ENCODE results near the gene DYRK2. TPM values are rescaled to one million over a fixed set of nuclear protein-coding genes. Genes with fewer than 3 reads are reported as not detected.

The DYRK2 gene
- 10 to 100 TPM; 22.8 to 24.2 TPM for total RNA-seq

DNA sequence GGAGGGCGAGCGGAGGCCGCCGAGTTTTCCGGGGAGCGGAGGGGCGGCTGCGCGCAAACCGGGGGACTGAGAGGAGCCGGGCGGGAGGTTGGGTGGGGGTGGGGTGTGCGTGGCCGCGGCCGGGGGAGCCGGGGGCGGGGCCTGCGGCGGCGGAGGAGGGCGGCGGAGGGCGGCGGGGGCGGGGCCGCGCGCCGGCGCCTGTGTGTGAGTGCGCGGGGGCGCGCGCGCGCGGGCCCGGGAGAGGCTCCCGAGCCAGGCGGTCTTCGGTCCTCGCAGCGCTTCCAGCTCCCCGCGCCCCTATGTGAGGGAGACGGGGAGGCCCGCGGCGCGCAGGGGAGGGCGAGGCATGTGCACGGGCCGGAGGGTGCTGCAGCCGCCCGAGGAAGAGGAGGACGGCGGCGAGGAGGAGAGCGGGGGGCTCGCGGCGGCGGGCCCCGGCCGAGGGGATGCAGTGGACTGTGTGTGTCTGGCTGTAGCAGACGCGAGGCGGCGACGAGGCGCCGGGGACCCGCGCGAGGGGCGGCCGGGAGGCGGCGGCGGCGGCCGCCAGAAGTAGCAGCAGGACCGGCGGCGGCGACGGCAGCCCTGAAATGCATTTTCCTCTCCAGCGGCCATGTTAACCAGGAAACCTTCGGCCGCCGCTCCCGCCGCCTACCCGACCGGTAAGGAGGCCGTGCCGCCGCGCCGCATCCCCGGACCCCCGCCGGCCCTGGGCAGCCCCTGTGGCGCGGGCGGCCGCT, at the start of gene DYRK2:
TSS of gene DYRK2 (plus strand) at position 225 of the 740 bp plus-strand sequence. CDS start at position 614, 389 bp downstream.
- peak within 1 kb of the TSS; percentile 79 for H3K27ac Mint-ChIP-seq
- ChIA-PET CTCF (interaction anchor here (0.8 to 3.7 kb wide), 7 partner anchors 10 to 294 kb away, joined by 3 to 19 read pairs (median 4); no protein-coding TSS in a partner anchor), POLR2A (interaction anchor here (0.6 to 2.8 kb wide), 3 partner anchors 328 to 1347 kb away, joined by 3 to 10 read pairs (median 3); partner anchors contain the start of genes CAND1 and HELB)
- peaks cover 14% of the 10 kb centered on the region for H3K36me3 Mint-ChIP-seq
- DNase-seq: peak; percentile 75
- no peaks in the 10 kb centered on the region for H3K9me3 Mint-ChIP-seq
- intact Hi-C loops (cut with micrococcal nuclease): loop anchor here (1.0 to 5.0 kb wide), 2 partner anchors 56 to 380 kb away; no protein-coding TSS in a partner anchor
- H3K27me3 Mint-ChIP-seq: no peaks in the 10 kb centered on the region
- H3K4me3 Mint-ChIP-seq: peak within 1 kb of the TSS; percentile 85
- peaks cover 45% of the 10 kb centered on the region for H3K4me1 Mint-ChIP-seq (ENCODE audit: low read depth)

DNA sequence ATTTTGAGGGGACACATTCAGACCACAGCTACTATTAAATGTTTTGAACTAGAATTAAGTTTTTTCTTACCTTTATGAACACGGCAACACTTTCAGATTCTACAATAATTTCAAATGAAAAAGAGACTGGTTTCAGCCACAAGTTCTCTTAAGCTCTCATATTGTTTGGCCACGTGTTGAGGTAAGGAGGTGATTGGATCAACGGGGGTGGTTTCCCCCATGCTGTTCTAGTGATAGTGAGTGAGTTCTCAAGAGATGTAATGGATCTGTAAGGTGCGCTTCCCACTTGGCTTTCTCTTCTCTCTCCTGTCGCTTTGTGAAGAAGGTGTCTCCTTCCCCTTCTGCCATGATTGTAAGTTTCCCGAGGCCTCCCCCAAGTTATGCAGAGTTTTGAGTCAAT, 48.9 kb upstream of the DYRK2 start:
- Mint-ChIP-seq H3K4me3 (no peak overlapping the region), H3K36me3 (peaks cover 3% of the 10 kb centered on the region), H3K9me3 (peaks cover 10% of the 10 kb centered on the region), H3K4me1 (ENCODE audit: low read depth) (peaks cover 2% of the 10 kb centered on the region), H3K27me3 (no peaks in the 10 kb centered on the region), H3K27ac (no peak overlapping the region)
- POLR2A ChIA-PET: no interaction called here
- intact Hi-C loops (cut with micrococcal nuclease): no loop called here
- no peak for DNase-seq
- CTCF ChIA-PET: no interaction called here

DNA sequence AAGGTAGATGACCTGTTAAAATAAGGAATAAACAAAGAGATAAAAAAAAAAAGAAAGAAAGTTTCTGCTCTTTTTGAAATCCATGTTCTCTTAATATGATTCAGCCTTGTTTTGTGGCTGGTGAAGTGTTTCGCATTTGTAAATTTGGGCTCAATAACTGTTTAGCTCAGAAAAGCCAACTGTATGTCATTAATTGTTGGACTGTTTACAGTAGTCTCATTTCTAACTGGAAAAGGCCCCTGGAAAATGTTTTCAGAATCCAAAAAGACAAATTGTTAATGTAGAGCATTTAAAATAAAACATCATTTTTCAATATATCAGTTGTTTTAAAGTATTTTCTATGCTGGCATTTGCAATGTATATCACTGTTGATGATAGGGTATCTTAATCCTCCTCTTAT, 47.4 kb upstream of the DYRK2 start:
- ChIA-PET CTCF (no interaction called here), POLR2A (no interaction called here)
- peaks cover 3% of the 10 kb centered on the region for H3K36me3 Mint-ChIP-seq
- no peak for DNase-seq
- H3K4me1 Mint-ChIP-seq (ENCODE audit: low read depth): no peaks in the 10 kb centered on the region
- intact Hi-C loops (cut with micrococcal nuclease): no loop called here
- no peak overlapping the region for H3K27ac Mint-ChIP-seq
- peaks cover 10% of the 10 kb centered on the region for H3K9me3 Mint-ChIP-seq
- no peaks in the 10 kb centered on the region for H3K27me3 Mint-ChIP-seq
- no peak overlapping the region for H3K4me3 Mint-ChIP-seq

DNA sequence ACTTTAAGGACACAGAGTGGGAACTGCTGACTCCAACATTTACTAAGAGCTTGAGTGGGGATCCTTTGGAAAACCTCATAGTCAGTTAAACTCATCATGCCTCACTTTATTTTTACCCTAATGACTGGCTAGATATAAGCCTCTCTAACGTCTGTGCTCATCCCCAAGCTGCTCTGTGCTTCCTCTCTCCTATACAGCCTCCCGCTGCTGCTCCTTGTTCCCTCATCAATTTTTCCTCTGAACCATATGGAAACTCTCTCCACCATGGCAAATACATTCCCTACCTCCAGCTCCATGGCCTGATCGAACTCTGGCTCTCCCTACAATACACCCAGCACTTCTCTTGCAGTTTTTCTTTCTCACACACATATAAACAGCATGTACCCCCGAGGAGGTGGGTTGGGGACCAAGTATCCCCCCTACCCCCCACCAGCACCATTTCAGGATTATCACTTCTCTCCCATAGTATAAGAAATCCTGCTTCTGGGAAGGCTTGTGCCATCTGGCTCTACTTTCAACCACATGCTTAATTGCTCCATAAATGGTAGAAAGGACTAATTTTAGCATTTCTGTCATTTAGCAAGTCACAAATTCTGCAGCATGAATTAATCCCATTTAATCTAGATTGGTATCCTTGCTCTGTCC, 39.2 kb upstream of the DYRK2 start:
- intact Hi-C loops (cut with micrococcal nuclease): no loop called here
- H3K27ac Mint-ChIP-seq: no peak overlapping the region
- ChIA-PET POLR2A (no interaction called here), CTCF (interaction anchor here (1.9 kb wide), 1 partner anchor 253 kb away, joined by 5 read pairs; no protein-coding TSS in a partner anchor)
- no peak for DNase-seq
- no peak overlapping the region for H3K4me3 Mint-ChIP-seq
- no peaks in the 10 kb centered on the region for H3K4me1 Mint-ChIP-seq (ENCODE audit: low read depth)
- no peaks in the 10 kb centered on the region for H3K9me3 Mint-ChIP-seq
- no peaks in the 10 kb centered on the region for H3K36me3 Mint-ChIP-seq
- no peaks in the 10 kb centered on the region for H3K27me3 Mint-ChIP-seq

DNA sequence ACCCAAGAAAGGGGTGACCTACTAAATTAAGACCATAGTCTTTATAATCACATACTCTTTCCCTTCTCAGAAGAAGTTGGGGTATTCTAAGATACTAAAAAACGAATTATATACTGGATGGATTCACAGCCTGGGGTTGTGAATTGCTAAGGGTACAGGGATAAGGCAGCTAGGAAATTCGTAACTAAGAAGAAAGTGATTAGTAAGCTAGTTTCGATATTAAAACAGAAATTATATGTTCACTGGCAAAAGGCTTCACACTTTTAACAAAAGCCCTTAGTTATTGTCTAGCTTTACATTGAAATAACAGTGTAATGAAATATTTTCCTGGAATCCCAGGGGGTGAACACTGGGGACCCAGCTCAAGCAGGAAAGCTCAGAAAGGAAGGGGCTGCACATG, 35.5 kb upstream of the DYRK2 start:
- Mint-ChIP-seq H3K4me3 (no peak overlapping the region), H3K9me3 (no peaks in the 10 kb centered on the region), H3K36me3 (no peaks in the 10 kb centered on the region), H3K4me1 (ENCODE audit: low read depth) (peaks cover 5% of the 10 kb centered on the region), H3K27me3 (no peaks in the 10 kb centered on the region), H3K27ac (no peak overlapping the region)
- ChIA-PET CTCF (no interaction called here), POLR2A (no interaction called here)
- intact Hi-C loops (cut with micrococcal nuclease): no loop called here
- no peak for DNase-seq

DNA sequence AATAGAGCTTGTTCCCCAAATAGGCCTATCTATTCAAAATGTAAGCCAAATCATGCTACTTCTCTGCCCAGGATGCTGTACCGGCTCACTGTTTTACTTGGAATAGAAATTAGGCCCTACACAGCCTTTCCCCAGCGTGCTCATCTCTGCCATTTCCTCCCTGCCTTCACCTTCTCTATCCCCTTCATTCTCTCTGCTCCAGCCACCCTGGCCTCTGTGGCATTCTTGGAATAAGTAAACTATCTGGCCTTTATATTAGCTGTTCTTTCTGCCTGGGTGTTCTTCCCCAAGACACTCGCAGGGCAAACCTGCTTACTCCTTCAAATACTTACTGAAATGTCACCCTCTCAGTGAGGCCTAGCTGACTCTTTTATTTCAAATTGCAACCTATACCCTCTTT, 30.9 kb upstream of the DYRK2 start:
- DNase-seq: no peak
- ChIA-PET POLR2A (no interaction called here), CTCF (no interaction called here)
- no peak overlapping the region for H3K27ac Mint-ChIP-seq
- intact Hi-C loops (cut with micrococcal nuclease): no loop called here
- H3K4me3 Mint-ChIP-seq: no peak overlapping the region
- H3K9me3 Mint-ChIP-seq: no peaks in the 10 kb centered on the region
- H3K36me3 Mint-ChIP-seq: no peaks in the 10 kb centered on the region
- peaks cover 6% of the 10 kb centered on the region for H3K4me1 Mint-ChIP-seq (ENCODE audit: low read depth)
- H3K27me3 Mint-ChIP-seq: no peaks in the 10 kb centered on the region

DNA sequence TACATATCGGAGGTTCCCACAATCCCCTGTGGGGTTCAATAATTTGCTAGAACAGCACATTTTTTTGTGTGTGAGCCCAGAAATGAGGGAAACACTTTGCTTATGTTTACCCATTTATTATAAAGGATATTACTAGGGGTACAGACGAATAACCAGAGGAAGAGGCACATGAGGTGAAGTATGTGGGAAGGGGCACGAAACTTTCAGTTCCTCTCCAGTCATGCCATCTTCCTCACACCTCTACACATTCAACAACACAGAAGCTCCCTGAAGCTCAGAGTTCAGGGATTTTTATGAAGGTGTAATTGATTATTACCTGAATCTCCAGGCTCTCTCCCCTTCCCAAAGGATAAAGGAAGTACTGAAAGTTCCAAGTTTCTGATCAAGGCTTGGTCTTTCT, 30.2 kb upstream of the DYRK2 start:
- no peaks in the 10 kb centered on the region for H3K36me3 Mint-ChIP-seq
- intact Hi-C loops (cut with micrococcal nuclease): no loop called here
- ChIA-PET POLR2A (no interaction called here), CTCF (no interaction called here)
- no peak overlapping the region for H3K27ac Mint-ChIP-seq
- H3K9me3 Mint-ChIP-seq: no peaks in the 10 kb centered on the region
- H3K4me1 Mint-ChIP-seq (ENCODE audit: low read depth): peaks cover 6% of the 10 kb centered on the region
- H3K27me3 Mint-ChIP-seq: no peaks in the 10 kb centered on the region
- no peak overlapping the region for H3K4me3 Mint-ChIP-seq
- DNase-seq: no peak

DNA sequence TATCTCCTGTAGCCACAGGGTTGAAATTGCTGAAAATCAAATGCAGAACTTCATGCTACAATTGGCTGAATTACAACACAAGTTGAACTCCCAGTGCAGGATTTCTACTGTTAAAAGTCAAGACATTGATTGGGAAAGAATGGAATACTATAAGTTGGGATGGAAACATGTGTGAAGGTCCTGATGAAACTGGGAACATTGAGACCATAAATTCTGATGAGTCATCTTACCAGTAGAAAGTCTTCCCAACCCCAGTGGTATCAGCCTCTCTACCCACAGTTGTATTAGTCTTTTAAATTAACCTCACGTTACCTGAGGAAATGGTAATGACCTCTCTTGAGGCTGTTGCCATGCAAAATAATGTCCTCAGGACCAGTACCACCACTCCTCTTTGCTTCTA, 27.4 kb upstream of the DYRK2 start:
- H3K9me3 Mint-ChIP-seq: no peaks in the 10 kb centered on the region
- intact Hi-C loops (cut with micrococcal nuclease): no loop called here
- peaks cover 6% of the 10 kb centered on the region for H3K4me1 Mint-ChIP-seq (ENCODE audit: low read depth)
- no peaks in the 10 kb centered on the region for H3K36me3 Mint-ChIP-seq
- no peaks in the 10 kb centered on the region for H3K27me3 Mint-ChIP-seq
- H3K27ac Mint-ChIP-seq: no peak overlapping the region
- no peak for DNase-seq
- POLR2A ChIA-PET: no interaction called here
- CTCF ChIA-PET: no interaction called here
- H3K4me3 Mint-ChIP-seq: no peak overlapping the region

DNA sequence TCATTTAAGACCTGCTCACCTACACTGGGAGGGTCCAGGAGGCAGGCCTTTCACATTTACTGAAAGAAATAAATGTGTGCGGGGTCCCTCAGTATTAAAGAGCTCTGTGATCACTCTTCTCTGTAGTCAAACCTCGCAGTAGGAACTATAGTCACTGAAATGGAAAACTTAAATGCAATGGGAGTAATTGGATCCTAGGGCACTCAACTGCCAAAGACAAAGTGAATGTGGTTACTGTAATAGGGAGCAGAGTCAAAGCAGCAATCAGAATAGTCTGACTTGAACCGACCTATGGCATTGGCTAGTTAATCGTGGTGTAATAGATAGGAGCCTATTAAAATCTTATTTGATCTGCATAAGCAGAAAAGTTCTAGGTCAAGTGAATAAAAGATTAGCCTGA, 26.6 kb upstream of the DYRK2 start:
- no peak for DNase-seq
- ChIA-PET POLR2A (no interaction called here), CTCF (no interaction called here)
- Mint-ChIP-seq H3K4me3 (no peak overlapping the region), H3K27ac (no peak overlapping the region), H3K36me3 (no peaks in the 10 kb centered on the region), H3K4me1 (ENCODE audit: low read depth) (peaks cover 6% of the 10 kb centered on the region), H3K27me3 (no peaks in the 10 kb centered on the region), H3K9me3 (no peaks in the 10 kb centered on the region)
- intact Hi-C loops (cut with micrococcal nuclease): no loop called here

DNA sequence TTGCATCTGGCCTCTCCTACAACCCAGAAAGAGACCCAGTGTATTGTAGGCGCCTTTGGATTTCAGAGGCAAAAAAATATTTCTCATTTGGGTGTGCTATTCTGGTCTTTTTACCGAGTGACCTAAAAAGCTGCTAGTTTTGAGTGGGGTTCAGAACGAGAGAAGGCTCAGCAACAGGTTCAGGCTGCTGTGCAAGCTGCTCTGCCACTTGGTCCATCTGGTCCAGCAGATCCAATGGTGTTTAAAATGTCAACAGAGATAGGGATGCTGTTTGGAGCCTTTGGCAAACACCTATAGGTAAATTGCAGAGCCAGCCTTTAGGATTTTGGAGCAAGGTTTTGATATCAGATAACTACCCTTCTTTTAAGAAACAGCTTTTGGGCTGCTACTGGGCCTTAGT, 25.3 kb upstream of the DYRK2 start:
- Mint-ChIP-seq H3K27ac (no peak overlapping the region), H3K27me3 (no peaks in the 10 kb centered on the region), H3K4me1 (ENCODE audit: low read depth) (peaks cover 5% of the 10 kb centered on the region), H3K36me3 (no peaks in the 10 kb centered on the region), H3K4me3 (no peak overlapping the region), H3K9me3 (no peaks in the 10 kb centered on the region)
- intact Hi-C loops (cut with micrococcal nuclease): no loop called here
- no peak for DNase-seq
- POLR2A ChIA-PET: no interaction called here
- CTCF ChIA-PET: no interaction called here

DNA sequence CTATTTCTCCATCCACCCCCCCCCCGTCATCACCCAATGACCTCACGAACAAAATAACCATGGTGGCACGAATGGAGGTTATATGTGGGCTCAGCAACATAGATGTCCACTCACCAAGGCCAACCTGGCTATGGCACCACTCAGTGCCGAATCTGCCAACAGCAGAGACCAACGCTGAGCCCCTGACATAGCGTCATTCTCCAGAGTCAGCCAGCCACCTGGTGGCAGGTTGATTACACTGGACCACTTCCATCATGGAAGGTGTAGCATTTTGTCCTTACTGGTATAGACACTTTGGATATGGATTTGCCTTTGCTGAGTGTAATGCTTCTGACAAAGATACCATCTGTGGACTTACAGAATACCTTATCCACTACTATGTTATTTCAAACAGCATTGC, 24.2 kb upstream of the DYRK2 start:
- Mint-ChIP-seq H3K4me3 (no peak overlapping the region), H3K36me3 (peaks cover 2% of the 10 kb centered on the region), H3K9me3 (peaks cover 4% of the 10 kb centered on the region), H3K27ac (no peak overlapping the region), H3K27me3 (no peaks in the 10 kb centered on the region), H3K4me1 (ENCODE audit: low read depth) (peaks cover 15% of the 10 kb centered on the region)
- ChIA-PET POLR2A (no interaction called here), CTCF (no interaction called here)
- intact Hi-C loops (cut with micrococcal nuclease): no loop called here
- DNase-seq: no peak

DNA sequence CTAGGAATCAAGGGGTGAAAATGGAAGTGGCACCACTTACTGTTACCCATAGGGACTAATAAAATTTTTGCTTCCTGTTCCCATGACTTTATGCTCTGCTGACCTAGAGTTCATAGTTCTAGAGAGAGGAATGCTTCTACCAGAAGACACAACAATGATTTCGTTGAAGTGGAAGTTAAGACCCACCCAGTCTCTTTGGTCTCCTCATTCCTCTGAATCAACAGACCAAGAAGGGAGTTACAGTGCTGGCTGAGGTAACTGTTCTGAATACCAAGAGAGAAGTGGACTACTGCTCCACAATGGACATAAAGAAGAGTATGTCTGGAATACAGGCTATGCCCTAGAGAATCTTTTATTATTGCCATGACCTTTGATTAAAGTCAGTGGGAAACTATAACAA, 23.5 kb upstream of the DYRK2 start:
- intact Hi-C loops (cut with micrococcal nuclease): no loop called here
- Mint-ChIP-seq H3K4me3 (no peak overlapping the region), H3K27me3 (no peaks in the 10 kb centered on the region), H3K27ac (no peak overlapping the region), H3K36me3 (peaks cover 2% of the 10 kb centered on the region), H3K9me3 (peaks cover 8% of the 10 kb centered on the region), H3K4me1 (ENCODE audit: low read depth) (peaks cover 21% of the 10 kb centered on the region)
- DNase-seq: no peak
- POLR2A ChIA-PET: no interaction called here
- CTCF ChIA-PET: interaction anchor here (1.3 kb wide), 1 partner anchor 11 kb away, joined by 3 read pairs; no protein-coding TSS in a partner anchor

DNA sequence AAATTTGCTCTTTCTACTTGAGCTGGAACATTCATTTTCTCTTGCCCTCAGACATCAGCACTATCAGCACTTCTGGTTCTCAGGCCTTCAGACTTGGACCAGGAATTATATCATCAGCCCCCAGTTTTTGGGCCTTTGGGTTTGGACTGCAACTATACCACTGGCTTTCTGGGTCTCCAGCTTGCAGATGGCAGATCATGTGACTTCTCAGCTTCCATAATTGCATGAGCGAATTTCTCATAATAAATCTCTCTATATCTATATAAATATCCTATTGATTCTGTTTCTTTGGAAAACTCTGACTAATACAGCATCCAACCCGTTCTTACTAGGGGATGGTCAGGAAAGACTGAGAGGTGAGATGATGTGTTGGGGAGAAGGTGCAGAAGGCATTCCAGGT, 22.4 kb upstream of the DYRK2 start:
- Mint-ChIP-seq H3K27ac (no peak overlapping the region), H3K36me3 (peaks cover 2% of the 10 kb centered on the region), H3K4me3 (no peak overlapping the region), H3K4me1 (ENCODE audit: low read depth) (peaks cover 32% of the 10 kb centered on the region), H3K9me3 (peaks cover 8% of the 10 kb centered on the region), H3K27me3 (peaks cover 2% of the 10 kb centered on the region)
- intact Hi-C loops (cut with micrococcal nuclease): no loop called here
- ChIA-PET CTCF (interaction anchor here (1.3 kb wide), 1 partner anchor 10 kb away, joined by 3 read pairs; no protein-coding TSS in a partner anchor), POLR2A (no interaction called here)
- no peak for DNase-seq

Data from activated CD4-positive, alpha-beta memory T cell treated with anti-CD3 and anti-CD28 coated beads for 36 hours (primary cell).